T-helper 17 cell (primary cell): ENCODE measurements around the gene NELFCD. TPM values are rescaled to one million over a fixed set of nuclear protein-coding genes. Genes with fewer than 3 reads are reported as not detected.
"Not testable (repeated sequence)": the region's sequence is repeated elsewhere in the genome, so short reads cannot be mapped to it uniquely, and the experiment has no call there.

Experiments
- ATAC-seq: fragments of 150-1000 bp; cut with Tn5 transposase; 2 replicates; pipeline ENCODE4 v1.10.0; 2021; ENCODE audit warnings: mild to moderate bottlenecking, moderate library complexity
- DNase-seq, 3 donors: peaks; one replicate each; pipeline versions ENCODE4 v3.0.0 to v3.0.0-alpha.2; 2020 to 2021
- H3K9me3 ChIP-seq: one replicate; pipeline ENCODE4 v1.7.0; 2013; ENCODE audit warnings: low read length, mild to moderate bottlenecking; ENCODE audit not compliant: control insufficient read depth, poor library complexity, severe bottlenecking
- H3K27ac Mint-ChIP-seq: one replicate; pipeline ENCODE4 v1.8.0; 2022; ENCODE audit warnings: mild to moderate bottlenecking, moderate library complexity, mixed read lengths
- H3K27me3 Mint-ChIP-seq: one replicate; pipeline ENCODE4 v1.8.0; 2022; ENCODE audit warnings: mixed read lengths
- H3K36me3 Mint-ChIP-seq: one replicate; pipeline ENCODE4 v1.8.0; 2022; ENCODE audit warnings: low read depth, mixed read lengths
- H3K4me1 Mint-ChIP-seq: one replicate; pipeline ENCODE4 v1.8.0; 2022; ENCODE audit warnings: mild to moderate bottlenecking, mixed read lengths
- H3K4me3 Mint-ChIP-seq: one replicate; pipeline ENCODE4 v1.8.0; 2022; ENCODE audit warnings: mild to moderate bottlenecking, moderate library complexity, mixed read lengths
- total RNA-seq, 4 donors: library from RNA in 2 of 4; stranded (reverse) in 2 of 4; gene quantifications; one replicate each; pipeline ENCODE4 v1.2.3 and lab custom pipeline; 2022 to 2026

NELFCD gene
- total RNA-seq, 2 donors from 2014 or later: 71.0 to 82.3 TPM

GRCh38 chr20:58959652-58960051, 21.4 kb upstream of the NELFCD start:
- peaks cover 4% of the 10 kb centered on the region for H3K4me1 Mint-ChIP-seq
- no peak for ATAC-seq
- peaks cover 23% of the 10 kb centered on the region for H3K27me3 Mint-ChIP-seq
- H3K27ac Mint-ChIP-seq: no peak overlapping the region
- no peak overlapping the region for H3K4me3 Mint-ChIP-seq
- peaks cover 4% of the 10 kb centered on the region for H3K36me3 Mint-ChIP-seq
- no peaks in the 10 kb centered on the region for H3K9me3 ChIP-seq
- no peak for DNase-seq

GRCh38 chr20:58963060-58963584, 17.9 kb upstream of the NELFCD start:
- ATAC-seq: no peak

GRCh38 chr20:58963922-58964321, 17.1 kb upstream of the NELFCD start:
- H3K27ac Mint-ChIP-seq, H3K4me3 Mint-ChIP-seq, H3K36me3 Mint-ChIP-seq, H3K9me3 ChIP-seq, ATAC-seq, H3K4me1 Mint-ChIP-seq, DNase-seq: not testable (repeated sequence)
- H3K27me3 Mint-ChIP-seq: peaks cover 23% of the 10 kb centered on the region

More at GRCh38 chr20:58963060-58963584, 17.9 kb upstream of the NELFCD start:
- H3K36me3 Mint-ChIP-seq: peaks cover 4% of the 10 kb centered on the region
- H3K4me3 Mint-ChIP-seq: no peak overlapping the region
- H3K27ac Mint-ChIP-seq: no peak overlapping the region
- H3K4me1 Mint-ChIP-seq: peaks cover 4% of the 10 kb centered on the region
- H3K9me3 ChIP-seq: no peaks in the 10 kb centered on the region
- DNase-seq: no peak
- H3K27me3 Mint-ChIP-seq: peaks cover 23% of the 10 kb centered on the region

GRCh38 chr20:58965270-58966064, 15.6 kb upstream of the NELFCD start:
- H3K27ac Mint-ChIP-seq: no peak overlapping the region
- peaks cover 4% of the 10 kb centered on the region for H3K4me1 Mint-ChIP-seq
- ATAC-seq (no peak), DNase-seq (no peak)
- H3K9me3 ChIP-seq: no peaks in the 10 kb centered on the region
- peaks cover 4% of the 10 kb centered on the region for H3K36me3 Mint-ChIP-seq
- peaks cover 15% of the 10 kb centered on the region for H3K27me3 Mint-ChIP-seq
- no peak overlapping the region for H3K4me3 Mint-ChIP-seq

- DNase-seq: no peak
- H3K27ac Mint-ChIP-seq: no peak overlapping the region
- no peaks in the 10 kb centered on the region for H3K9me3 ChIP-seq
- H3K27me3 Mint-ChIP-seq: peaks cover 2% of the 10 kb centered on the region
- no peak overlapping the region for H3K4me3 Mint-ChIP-seq
- peaks cover 4% of the 10 kb centered on the region for H3K36me3 Mint-ChIP-seq
- H3K4me1 Mint-ChIP-seq: peaks cover 2% of the 10 kb centered on the region
- ATAC-seq: no peak
Measured at GRCh38 chr20:58967652-58968429, 13.2 kb upstream of the NELFCD start.

GRCh38 chr20:58969439-58969838, 11.6 kb upstream of the NELFCD start:
- DNase-seq (no peak), ATAC-seq (no peak)
- no peaks in the 10 kb centered on the region for H3K4me1 Mint-ChIP-seq
- peaks cover 2% of the 10 kb centered on the region for H3K36me3 Mint-ChIP-seq
- H3K27me3 Mint-ChIP-seq: no peaks in the 10 kb centered on the region
- no peaks in the 10 kb centered on the region for H3K9me3 ChIP-seq
- no peak overlapping the region for H3K4me3 Mint-ChIP-seq
- no peak overlapping the region for H3K27ac Mint-ChIP-seq

GRCh38 chr20:58970146-58970545, 10.9 kb upstream of the NELFCD start:
- no peaks in the 10 kb centered on the region for H3K9me3 ChIP-seq
- ATAC-seq (no peak), DNase-seq (no peak)
- Mint-ChIP-seq H3K27me3 (no peaks in the 10 kb centered on the region), H3K36me3 (peaks cover 2% of the 10 kb centered on the region), H3K27ac (no peak overlapping the region), H3K4me1 (no peaks in the 10 kb centered on the region), H3K4me3 (no peak overlapping the region)

GRCh38 chr20:58971429-58971828, 9.6 kb upstream of the NELFCD start:
- no peaks in the 10 kb centered on the region for H3K27me3 Mint-ChIP-seq
- H3K27ac Mint-ChIP-seq: no peak overlapping the region
- peaks cover 2% of the 10 kb centered on the region for H3K36me3 Mint-ChIP-seq
- H3K9me3 ChIP-seq: no peaks in the 10 kb centered on the region
- no peak for ATAC-seq
- H3K4me1 Mint-ChIP-seq: no peaks in the 10 kb centered on the region
- no peak overlapping the region for H3K4me3 Mint-ChIP-seq
- DNase-seq: no peak

- Mint-ChIP-seq H3K27me3 (no peaks in the 10 kb centered on the region), H3K27ac (no peak overlapping the region), H3K4me1 (no peaks in the 10 kb centered on the region), H3K36me3 (peaks cover 2% of the 10 kb centered on the region), H3K4me3 (no peak overlapping the region)
- ATAC-seq (no peak), DNase-seq (no peak)
- H3K9me3 ChIP-seq: no peaks in the 10 kb centered on the region
Measured at GRCh38 chr20:58973179-58973578, 7.9 kb upstream of the NELFCD start.

- DNase-seq: no peak
- ATAC-seq: no peak
- no peaks in the 10 kb centered on the region for H3K9me3 ChIP-seq
- Mint-ChIP-seq H3K36me3 (peaks cover 2% of the 10 kb centered on the region), H3K27me3 (no peaks in the 10 kb centered on the region), H3K4me1 (no peaks in the 10 kb centered on the region), H3K27ac (no peak overlapping the region), H3K4me3 (no peak overlapping the region)
Measured at GRCh38 chr20:58973866-58974265, 7.2 kb upstream of the NELFCD start.

- no peak for ATAC-seq
- H3K27me3 Mint-ChIP-seq: no peaks in the 10 kb centered on the region
- DNase-seq: no peak
- H3K9me3 ChIP-seq: no peaks in the 10 kb centered on the region
- no peak overlapping the region for H3K4me3 Mint-ChIP-seq
- no peaks in the 10 kb centered on the region for H3K4me1 Mint-ChIP-seq
- no peak overlapping the region for H3K27ac Mint-ChIP-seq
- H3K36me3 Mint-ChIP-seq: peaks cover 2% of the 10 kb centered on the region
Measured at GRCh38 chr20:58975353-58975752, 5.7 kb upstream of the NELFCD start.

- Mint-ChIP-seq H3K4me1 (no peaks in the 10 kb centered on the region), H3K36me3 (peaks cover 4% of the 10 kb centered on the region), H3K4me3 (no peak overlapping the region), H3K27ac (no peak overlapping the region), H3K27me3 (no peaks in the 10 kb centered on the region)
- DNase-seq (no peak), ATAC-seq (no peak)
- H3K9me3 ChIP-seq: no peaks in the 10 kb centered on the region
Measured at GRCh38 chr20:58976061-58976730, 4.9 kb upstream of the NELFCD start.
